SHP77 (cell line): Measurements from ENCODE around the gene ACTL6B.
A peak's percentile ranks its signal among the peaks of the same experiment; 100 is the strongest.

Experiments used
- DNase-seq, 2 experiments: peaks; one replicate each; lab custom pipeline; 2025; lab: John Stamatoyannopoulos, UW

The ACTL6B gene

GRCh38 chr7:100627238-100627549 is 29.1 kb downstream of the ACTL6B start:
- DNase-seq, result no peak

GRCh38 chr7:100626530-100627237 is 29.6 kb downstream of the ACTL6B start:
- peak; percentile 56 to 68 for DNase-seq

GRCh38 chr7:100626055-100626454 is 30.2 kb downstream of the ACTL6B start:
- DNase-seq, result no peak

GRCh38 chr7:100623951-100624824 is 32.1 kb downstream of the ACTL6B start:
- no peak for DNase-seq

GRCh38 chr7:100621554-100621953 is 34.7 kb downstream of the ACTL6B start:
- DNase-seq, result no peak

- DNase-seq, result no peak
Observed at GRCh38 chr7:100620804-100621203, 35.4 kb downstream of the ACTL6B start.

GRCh38 chr7:100620239-100620638 is 36.0 kb downstream of the ACTL6B start:
- DNase-seq, result no peak

- DNase-seq, result no peak
Observed at GRCh38 chr7:100614308-100614861, 41.9 kb downstream of the ACTL6B start.

- DNase-seq, result no peak
Observed at GRCh38 chr7:100613412-100614175, 42.7 kb downstream of the ACTL6B start.

GRCh38 chr7:100612730-100613390 is 43.4 kb downstream of the ACTL6B start:
- DNase-seq, result no peak

GRCh38 chr7:100611983-100612729 is 44.1 kb downstream of the ACTL6B start, which contains the start of gene MOSPD3:
TSS of gene MOSPD3 (plus strand) at chr7:100612540. CDS start at chr7:100612792, 252 bp downstream.
- peak; percentile 98 for DNase-seq

GRCh38 chr7:100609958-100610357 is 46.3 kb downstream of the ACTL6B start:
- no peak for DNase-seq

GRCh38 chr7:100607111-100607510 is 49.1 kb downstream of the ACTL6B start:
- no peak for DNase-seq

GRCh38 chr7:100606313-100606712 is 49.9 kb downstream of the ACTL6B start:
- DNase-seq, result no peak

GRCh38 chr7:100604976-100605911 is 51.0 kb downstream of the ACTL6B start:
- DNase-seq, result no peak

GRCh38 chr7:100604028-100604975 is 51.9 kb downstream of the ACTL6B start:
- peak; percentile 34 to 50 for DNase-seq

GRCh38 chr7:100603726-100604027 is 52.6 kb downstream of the ACTL6B start:
- no peak for DNase-seq

- no peak for DNase-seq
Observed at GRCh38 chr7:100602889-100603725, 53.1 kb downstream of the ACTL6B start.
